IPS-18c (cell line): ENCODE measurements around the gene SAMD4A.

Source experiments
- H3K4me3 ChIP-seq: 2 replicates; pipeline ENCODE4 v1.7.0; 2013; ENCODE audit warnings: low read depth, mild to moderate bottlenecking, low read length, moderate library complexity; ENCODE audit not compliant: insufficient read depth
- H3K9me3 ChIP-seq: one replicate; pipeline ENCODE4 v1.6.1; 2013; ENCODE audit warnings: mild to moderate bottlenecking, low read length, moderate library complexity; ENCODE audit not compliant: control insufficient read depth, insufficient read depth

SAMD4A gene

GRCh38 chr14:54654605-54655004 is 87.7 kb downstream of the SAMD4A start:
- Histone ChIP-seq H3K4me3 (no peak overlapping the region), H3K9me3 (no peaks in the 10 kb centered on the region)

- no peak overlapping the region for H3K4me3 ChIP-seq
Measured at GRCh38 chr14:54658836-54659235, 91.9 kb downstream of the SAMD4A start.

GRCh38 chr14:54659365-54659764 is 92.4 kb downstream of the SAMD4A start:
- H3K4me3 ChIP-seq = no peak overlapping the region
- no peaks in the 10 kb centered on the region for H3K9me3 ChIP-seq

More at GRCh38 chr14:54658836-54659235, 91.9 kb downstream of the SAMD4A start:
- H3K9me3 ChIP-seq = no peaks in the 10 kb centered on the region

GRCh38 chr14:54660604-54661111 is 93.7 kb downstream of the SAMD4A start:
- no peak overlapping the region for H3K4me3 ChIP-seq
- H3K9me3 ChIP-seq = no peaks in the 10 kb centered on the region

GRCh38 chr14:54662491-54663133 is 95.7 kb downstream of the SAMD4A start:
- Histone ChIP-seq H3K4me3 (no peak overlapping the region), H3K9me3 (no peaks in the 10 kb centered on the region)

- Histone ChIP-seq H3K9me3 (no peaks in the 10 kb centered on the region), H3K4me3 (no peak overlapping the region)
Measured at GRCh38 chr14:54664961-54665360, 98.0 kb downstream of the SAMD4A start.

GRCh38 chr14:54665946-54666345 is 99.0 kb downstream of the SAMD4A start:
- no peak overlapping the region for H3K4me3 ChIP-seq
- no peaks in the 10 kb centered on the region for H3K9me3 ChIP-seq

- no peaks in the 10 kb centered on the region for H3K9me3 ChIP-seq
- no peak overlapping the region for H3K4me3 ChIP-seq
Measured at GRCh38 chr14:54667026-54667744, 100.3 kb downstream of the SAMD4A start.

- Histone ChIP-seq H3K9me3 (no peaks in the 10 kb centered on the region), H3K4me3 (no peak overlapping the region)
Measured at GRCh38 chr14:54667764-54668163, 100.8 kb downstream of the SAMD4A start.

- Histone ChIP-seq H3K4me3 (no peak overlapping the region), H3K9me3 (no peaks in the 10 kb centered on the region)
Measured at GRCh38 chr14:54669721-54670561, 103.0 kb downstream of the SAMD4A start.

GRCh38 chr14:54671537-54671936 is 104.6 kb downstream of the SAMD4A start:
- no peak overlapping the region for H3K4me3 ChIP-seq
- no peaks in the 10 kb centered on the region for H3K9me3 ChIP-seq

GRCh38 chr14:54672181-54672580 is 105.3 kb downstream of the SAMD4A start:
- Histone ChIP-seq H3K4me3 (no peak overlapping the region), H3K9me3 (no peaks in the 10 kb centered on the region)

- Histone ChIP-seq H3K4me3 (no peak overlapping the region), H3K9me3 (no peaks in the 10 kb centered on the region)
Measured at GRCh38 chr14:54672688-54673087, 105.8 kb downstream of the SAMD4A start.

GRCh38 chr14:54673193-54674045 is 106.5 kb downstream of the SAMD4A start:
- H3K4me3 ChIP-seq = no peak overlapping the region

GRCh38 chr14:54674046-54674741 is 107.3 kb downstream of the SAMD4A start:
- Histone ChIP-seq H3K9me3 (no peaks in the 10 kb centered on the region), H3K4me3 (no peak overlapping the region)

More at GRCh38 chr14:54673193-54674045, 106.5 kb downstream of the SAMD4A start:
- H3K9me3 ChIP-seq = no peaks in the 10 kb centered on the region
